Measurements from ENCODE around the gene PHTF1.

- TF ChIP-seq CTCF (conservative IDR thresholded peaks at IDR 0.05) = no peak
- no peak for TF ChIP-seq ZFX (IDR thresholded peaks at IDR 0.05)
These were observed 29.5 kb upstream of the PHTF1 start for GRCh38 chr1:113788802-113789201.

Measured in C4-2B (cell line).